Calu3 (cell line): Measurements from ENCODE around the gene DMRTC2. TPM values are rescaled to one million over a fixed set of nuclear protein-coding genes. Genes with fewer than 3 reads are reported as not detected.
A peak's percentile ranks its signal among the peaks of the same experiment; 100 is the strongest.

Experiments
- BruUV-seq: library from RNA; stranded (reverse); fragments of 400-500 nt; replicated peaks from 2 replicates; lab custom pipeline; 2021; lab: Mats Ljungman, UMichigan
- CTCF ChIA-PET: fragments of 300-600 bp; sonication (Branson Sonifier 250); formaldehyde crosslinking; loops from one replicate; lab custom pipeline; 2022; ENCODE audit warnings: antibody characterized with exemption; lab: Charles Lee
- DNase-seq: peaks from one replicate; pipeline ENCODE4 v3.0.0; 2022
- H3K27ac Mint-ChIP-seq: one replicate; pipeline ENCODE4 v1.8.0; 2022; ENCODE audit warnings: mixed read lengths; ENCODE audit not compliant: unreplicated experiment
- H3K27me3 Mint-ChIP-seq: one replicate; pipeline ENCODE4 v1.8.0; 2022; ENCODE audit warnings: mixed read lengths; ENCODE audit not compliant: unreplicated experiment
- H3K36me3 Mint-ChIP-seq: one replicate; pipeline ENCODE4 v1.8.0; 2022; ENCODE audit warnings: mild to moderate bottlenecking, moderate library complexity, mixed read lengths; ENCODE audit not compliant: insufficient read depth, unreplicated experiment
- H3K4me1 Mint-ChIP-seq: one replicate; pipeline ENCODE4 v1.8.0; 2022; ENCODE audit warnings: mild to moderate bottlenecking, low read depth, mixed read lengths; ENCODE audit not compliant: unreplicated experiment
- H3K4me3 Mint-ChIP-seq: one replicate; pipeline ENCODE4 v1.8.0; 2022; ENCODE audit warnings: mild to moderate bottlenecking, low read depth, moderate library complexity, mixed read lengths; ENCODE audit not compliant: unreplicated experiment
- H3K9me3 Mint-ChIP-seq: one replicate; pipeline ENCODE4 v1.8.0; 2022; ENCODE audit warnings: low read depth, mixed read lengths; ENCODE audit not compliant: unreplicated experiment
- intact Hi-C: fragments of 100-400 bp; cut with micrococcal nuclease; formaldehyde crosslinking; loops from one replicate; pipeline ENCODE4 v1.10.0; 2022; ENCODE audit not compliant: unreplicated experiment
- total RNA-seq: library from RNA; stranded (reverse); gene quantifications from 2 replicates; pipeline ENCODE4 v1.2.3, GENCODE V29; 2022
- TF ChIP-seq, protein P1 (sequence below): fragments of 200-600 bp; IDR thresholded peaks from one replicate; pipeline ENCODE4 v1.8.0; 2022; ENCODE audit warnings: antibody characterized with exemption; ENCODE audit not compliant: unreplicated experiment

Gene DMRTC2
- total RNA-seq, 1 experiment from 2014 or later: not detected

DNA sequence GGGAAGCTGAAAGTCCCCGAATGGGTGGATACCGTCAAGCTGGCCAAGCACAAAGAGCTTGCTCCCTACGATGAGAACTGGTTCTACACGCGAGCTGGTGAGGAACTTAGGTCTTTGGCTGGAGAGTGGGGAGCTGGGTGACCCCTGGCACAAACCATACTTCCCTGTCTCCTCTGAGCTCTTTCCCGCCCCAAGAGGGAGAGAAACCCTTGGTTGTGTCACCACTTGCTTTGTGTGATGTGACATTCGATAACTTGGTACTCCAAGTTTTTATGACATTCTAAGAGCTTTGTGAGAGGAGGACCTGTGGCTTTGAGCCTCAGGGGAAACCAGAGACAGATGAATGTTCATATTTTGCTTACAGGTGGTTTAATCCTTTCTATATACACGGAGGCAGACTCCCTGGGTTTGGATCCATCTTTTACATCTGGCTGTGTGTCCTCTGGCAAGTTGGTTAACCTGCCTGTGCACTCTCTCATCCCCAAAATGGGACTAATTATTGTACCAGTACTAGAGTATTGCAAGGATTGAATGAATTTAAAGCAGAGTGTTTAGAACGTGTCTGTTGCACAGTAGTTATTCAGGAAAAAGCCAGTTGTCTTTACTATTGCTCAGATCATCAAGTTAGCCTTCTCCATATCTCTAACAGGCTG is 16.4 kb downstream of the DMRTC2 start:
- Mint-ChIP-seq H3K36me3 (peaks cover 72% of the 10 kb centered on the region), H3K4me1 (peaks cover 38% of the 10 kb centered on the region), H3K27ac (peak overlapping the region; percentile 86), H3K9me3 (no peaks in the 10 kb centered on the region), H3K27me3 (no peaks in the 10 kb centered on the region), H3K4me3 (peak overlapping the region; percentile 80)
- BruUV-seq: no TSS peak
- DNase-seq: no peak
- intact Hi-C loops: no loop called here
- TF ChIP-seq, protein P1, sequence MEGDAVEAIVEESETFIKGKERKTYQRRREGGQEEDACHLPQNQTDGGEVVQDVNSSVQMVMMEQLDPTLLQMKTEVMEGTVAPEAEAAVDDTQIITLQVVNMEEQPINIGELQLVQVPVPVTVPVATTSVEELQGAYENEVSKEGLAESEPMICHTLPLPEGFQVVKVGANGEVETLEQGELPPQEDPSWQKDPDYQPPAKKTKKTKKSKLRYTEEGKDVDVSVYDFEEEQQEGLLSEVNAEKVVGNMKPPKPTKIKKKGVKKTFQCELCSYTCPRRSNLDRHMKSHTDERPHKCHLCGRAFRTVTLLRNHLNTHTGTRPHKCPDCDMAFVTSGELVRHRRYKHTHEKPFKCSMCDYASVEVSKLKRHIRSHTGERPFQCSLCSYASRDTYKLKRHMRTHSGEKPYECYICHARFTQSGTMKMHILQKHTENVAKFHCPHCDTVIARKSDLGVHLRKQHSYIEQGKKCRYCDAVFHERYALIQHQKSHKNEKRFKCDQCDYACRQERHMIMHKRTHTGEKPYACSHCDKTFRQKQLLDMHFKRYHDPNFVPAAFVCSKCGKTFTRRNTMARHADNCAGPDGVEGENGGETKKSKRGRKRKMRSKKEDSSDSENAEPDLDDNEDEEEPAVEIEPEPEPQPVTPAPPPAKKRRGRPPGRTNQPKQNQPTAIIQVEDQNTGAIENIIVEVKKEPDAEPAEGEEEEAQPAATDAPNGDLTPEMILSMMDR: no peak
- CTCF ChIA-PET: interaction anchor here (1.9 to 2.5 kb wide), 3 partner anchors 9 to 27 kb away, joined by 5 to 11 read pairs (median 10); no protein-coding TSS in a partner anchor

DNA sequence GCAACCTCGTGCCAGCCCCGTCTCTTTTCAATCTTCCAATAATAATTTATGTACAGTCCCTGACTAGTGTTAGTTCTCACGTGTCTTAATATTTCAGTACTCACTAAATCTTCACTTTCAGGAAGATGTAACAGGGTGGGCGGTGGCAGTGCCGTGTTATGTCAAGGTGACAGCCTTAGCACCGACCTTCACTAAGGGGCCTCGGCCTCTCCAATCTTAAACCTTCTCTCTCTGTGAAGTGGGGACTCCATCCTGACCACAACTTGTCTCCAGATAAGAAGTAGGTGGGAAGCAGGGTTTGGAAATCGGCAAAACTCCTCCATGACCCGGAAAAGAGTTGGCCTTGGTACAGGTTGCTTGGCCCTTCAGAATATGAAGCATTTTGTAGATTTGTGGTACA is 17.0 kb downstream of the DMRTC2 start:
- TF ChIP-seq, protein P1: no peak
- Mint-ChIP-seq H3K9me3 (no peaks in the 10 kb centered on the region), H3K27me3 (no peaks in the 10 kb centered on the region), H3K4me3 (peak overlapping the region; percentile 80), H3K4me1 (peaks cover 42% of the 10 kb centered on the region), H3K27ac (peak overlapping the region; percentile 86), H3K36me3 (peaks cover 78% of the 10 kb centered on the region)
- intact Hi-C loops: no loop called here
- BruUV-seq: no TSS peak
- DNase-seq: no peak
- CTCF ChIA-PET: interaction anchor here (2.5 kb wide), 1 partner anchor 26 kb away, joined by 10 read pairs; no protein-coding TSS in a partner anchor

DNA sequence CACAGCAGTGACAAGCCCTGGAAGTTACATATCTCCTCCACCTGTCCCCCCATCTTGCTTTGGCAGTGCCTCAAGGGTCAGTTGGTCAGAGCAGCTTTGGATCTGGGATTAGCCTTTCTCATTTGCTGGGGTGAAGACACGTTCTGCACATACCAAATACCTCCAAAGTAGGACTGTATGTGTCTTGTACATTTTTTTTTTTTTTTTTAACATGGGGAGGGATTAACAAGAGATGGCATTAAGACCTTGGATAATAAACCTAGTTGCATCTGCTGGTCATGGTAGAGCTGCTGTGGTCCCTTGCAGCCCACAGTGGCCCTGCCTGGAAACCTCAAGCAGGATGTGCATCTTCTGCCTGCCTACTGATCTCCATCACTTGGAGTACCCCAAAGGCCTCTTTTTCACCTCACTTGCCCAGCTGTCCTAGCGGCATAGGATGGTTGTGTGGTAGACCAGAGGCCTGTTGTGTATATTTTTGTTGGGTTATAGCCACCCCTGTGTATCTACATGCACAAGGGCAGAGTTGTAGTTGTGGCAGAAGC is 17.7 kb downstream of the DMRTC2 start:
- Mint-ChIP-seq H3K4me3 (peak overlapping the region; percentile 80), H3K27me3 (no peaks in the 10 kb centered on the region), H3K36me3 (peaks cover 83% of the 10 kb centered on the region), H3K9me3 (no peaks in the 10 kb centered on the region), H3K4me1 (peaks cover 43% of the 10 kb centered on the region), H3K27ac (no peak overlapping the region)
- intact Hi-C loops: no loop called here
- DNase-seq: no peak
- BruUV-seq: no TSS peak
- TF ChIP-seq, protein P1: no peak
- CTCF ChIA-PET: interaction anchor here (0.7 kb wide), 1 partner anchor 25 kb away, joined by 3 read pairs; no protein-coding TSS in a partner anchor

DNA sequence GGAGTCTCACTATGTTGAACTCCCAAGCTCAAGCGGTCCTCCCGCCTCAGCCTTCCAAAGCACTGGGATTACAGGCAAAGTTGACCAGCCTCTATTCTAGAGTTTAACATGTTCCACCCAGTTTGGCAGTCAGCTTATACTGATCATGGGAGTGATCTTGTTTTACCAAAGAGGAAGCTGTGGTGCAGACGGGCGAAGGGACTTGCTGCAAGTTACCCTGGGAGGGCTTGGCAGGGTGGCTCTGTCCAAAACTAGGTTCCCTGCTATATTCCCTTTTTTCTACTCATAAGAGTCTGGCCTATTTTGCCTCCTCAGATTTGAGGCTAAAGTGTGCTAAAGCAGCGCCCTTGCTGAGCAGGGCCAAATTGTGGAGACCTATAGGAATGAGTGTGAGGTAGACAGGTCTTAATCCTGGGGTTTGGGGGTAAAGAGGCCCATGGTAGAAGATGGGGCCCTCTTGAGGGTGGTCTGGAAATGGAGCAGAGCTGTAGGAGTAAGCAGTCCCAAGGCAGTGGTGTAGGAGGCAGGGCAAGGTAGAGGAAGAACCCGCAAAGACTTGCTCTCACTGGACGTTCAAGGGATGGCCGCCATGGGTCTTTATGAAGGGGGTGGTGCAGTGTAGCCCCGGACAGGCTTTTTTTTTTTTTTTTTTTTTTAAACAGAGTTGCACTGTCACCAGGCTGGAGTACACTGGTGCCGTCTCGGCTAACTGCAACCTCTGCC is 18.5 kb downstream of the DMRTC2 start:
- intact Hi-C loops: no loop called here
- no peak for DNase-seq
- Mint-ChIP-seq H3K4me1 (peaks cover 52% of the 10 kb centered on the region), H3K36me3 (peaks cover 92% of the 10 kb centered on the region), H3K9me3 (no peaks in the 10 kb centered on the region), H3K27me3 (no peaks in the 10 kb centered on the region), H3K27ac (peak overlapping the region; percentile 12), H3K4me3 (no peak overlapping the region)
- no TSS peak for BruUV-seq
- CTCF ChIA-PET: interaction anchor here (0.7 kb wide), 1 partner anchor 24 kb away, joined by 3 read pairs; no protein-coding TSS in a partner anchor
- TF ChIP-seq, protein P1: no peak
